Tibial nerve (tissue), 4 donors: ENCODE data around the gene PREX1. TPM values are rescaled to one million over a fixed set of nuclear protein-coding genes. Genes with fewer than 3 reads are reported as not detected.
"Not testable (repeated sequence)": the region's sequence is repeated elsewhere in the genome, so short reads cannot be mapped to it uniquely, and the experiment has no call there.

Experiments used
- DNase-seq, 2 donors: peaks; one replicate each; pipeline ENCODE4 v3.0.0-alpha.2; 2019; ENCODE audit warnings: low spot score in 2 of 2
- H3K27ac ChIP-seq, 4 donors: fragments of 200-600 bp; sonication (generic) in 3 of 4; one replicate each; pipeline ENCODE4 v1.5.1; 2017 to 2019; ENCODE audit warnings: mild to moderate bottlenecking in 1 of 4
- H3K27me3 ChIP-seq, 2 donors: fragments of 200-600 bp; sonication (generic) in 1 of 2; one replicate each; pipeline versions ENCODE4 v1.5.1 to v1.6.0; 2017 to 2019
- H3K36me3 ChIP-seq, 3 donors: fragments of 200-600 bp; sonication (generic); one replicate each; pipeline ENCODE4 v1.5.1; 2018 to 2019
- H3K4me1 ChIP-seq, 4 donors: fragments of 200-600 bp; sonication (generic) in 3 of 4; one replicate each; pipeline ENCODE4 v1.5.1; 2017 to 2019
- H3K4me3 ChIP-seq, 4 donors: fragments of 200-600 bp; sonication (generic) in 3 of 4; one replicate each; pipeline ENCODE4 v1.5.1; 2017 to 2019; ENCODE audit warnings: mild to moderate bottlenecking in 1 of 4, moderate library complexity in 1 of 4
- H3K9me3 ChIP-seq, 4 donors: fragments of 200-600 bp; sonication (generic) in 3 of 4; one replicate each; pipeline ENCODE4 v1.5.1; 2017 to 2019
- EP300 ChIP-seq, 2 donors: sonication (generic); formaldehyde crosslinking; IDR thresholded peaks; one replicate each; pipeline ENCODE4 v1.6.1; 2017; ENCODE audit warnings: antibody characterized with exemption in 2 of 2, mild to moderate bottlenecking in 1 of 2
- POLR2A ChIP-seq, 2 donors: fragments of 450-650 bp; IDR thresholded peaks; one replicate each; pipeline ENCODE4 v1.6.1; 2017; ENCODE audit warnings: antibody characterized with exemption in 2 of 2, mild to moderate bottlenecking in 2 of 2, moderate library complexity in 2 of 2
- WGBS, 2 donors: methylation state at CpG; one replicate each; pipeline ENCODE4 v1.1.5; 2018; 5-methylcytosine and 5-hydroxymethylcytosine counted together
- total RNA-seq, 4 donors: library from RNA; depleted of rRNA; stranded (reverse); fragments of >200 nt; gene quantifications; one replicate each; pipeline ENCODE4 v1.1.0, GENCODE V29; 2016
- TF ChIP-seq, protein P1 (sequence below), 5 experiments: fragments of 200-600 bp in 3 of 5; fragments of 450-650 bp in 2 of 5; sonication (generic) in 3 of 5; IDR thresholded peaks; one replicate each; pipeline ENCODE4 v1.5.1; 2016 to 2019; ENCODE audit warnings: antibody characterized with exemption in 5 of 5, mild to moderate bottlenecking in 3 of 5, moderate library complexity in 2 of 5

Gene PREX1
- total RNA-seq, result 10 to 100 TPM; 30.1 to 50.7 (median 32.5) TPM

DNA sequence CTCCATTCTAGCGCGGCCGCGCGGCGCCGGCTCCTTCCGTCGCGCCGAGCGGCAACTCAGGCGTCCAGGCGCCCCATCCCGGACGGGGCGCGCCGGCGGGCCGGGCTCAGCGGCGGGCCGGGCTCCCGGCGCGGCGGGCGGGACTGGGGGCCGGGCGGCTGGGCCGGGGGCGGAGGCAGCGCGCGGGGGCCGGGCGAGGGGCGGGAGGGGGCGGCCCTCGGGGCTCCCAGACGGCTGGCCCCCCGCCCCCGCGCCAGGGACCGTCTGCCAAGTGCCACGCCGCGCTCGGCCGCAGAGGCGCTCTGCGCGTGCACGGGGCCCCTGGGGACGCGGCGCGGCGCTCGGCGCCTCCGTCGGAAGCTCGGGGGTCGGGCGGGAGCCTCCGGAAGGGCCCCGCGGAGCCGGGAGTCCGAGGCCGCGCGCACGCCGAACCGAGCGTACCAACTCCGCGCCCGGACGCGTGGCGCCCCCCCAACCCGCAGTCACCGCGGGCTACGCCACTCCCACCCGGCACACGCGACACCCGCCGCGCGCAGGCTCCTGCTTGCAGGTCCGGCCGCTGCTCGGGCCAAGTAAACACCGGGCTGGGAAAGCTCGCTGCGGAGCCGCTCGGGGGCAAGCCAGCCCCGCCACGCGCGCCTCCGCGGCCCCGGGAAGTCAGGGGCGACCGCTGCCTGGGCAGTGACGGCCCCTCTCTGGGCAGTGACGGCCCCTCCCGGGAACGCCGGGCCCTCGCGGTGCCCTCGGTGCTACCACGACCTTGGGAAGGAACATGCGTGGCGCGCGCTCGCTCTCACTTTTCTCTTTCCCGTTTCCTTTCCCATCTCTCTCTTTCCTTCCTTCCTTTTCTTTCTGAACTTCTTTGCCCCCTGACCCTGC is at the start of gene PREX1:
TSS of gene PREX1 (minus strand) at position 145 of the 879 bp plus-strand sequence. CDS start at position 6, 139 bp downstream.
- Histone ChIP-seq H3K27ac (peak within 1 kb of the TSS; percentile 35 to 83 (median 72)), H3K4me1 (peaks cover 0 to 68% (median 28%) of the 10 kb centered on the region in 4 donors), H3K9me3 (no peaks in the 10 kb centered on the region), H3K27me3 (no peaks in the 10 kb centered on the region), H3K4me3 (peak within 1 kb of the TSS; percentile 47 to 80 (median 73)), H3K36me3 (no peaks in the 10 kb centered on the region)
- 3 to 4% methylated on average over 20 to 52 of the region's 128 CpGs for WGBS, 2 donors
- TF ChIP-seq, protein P1, sequence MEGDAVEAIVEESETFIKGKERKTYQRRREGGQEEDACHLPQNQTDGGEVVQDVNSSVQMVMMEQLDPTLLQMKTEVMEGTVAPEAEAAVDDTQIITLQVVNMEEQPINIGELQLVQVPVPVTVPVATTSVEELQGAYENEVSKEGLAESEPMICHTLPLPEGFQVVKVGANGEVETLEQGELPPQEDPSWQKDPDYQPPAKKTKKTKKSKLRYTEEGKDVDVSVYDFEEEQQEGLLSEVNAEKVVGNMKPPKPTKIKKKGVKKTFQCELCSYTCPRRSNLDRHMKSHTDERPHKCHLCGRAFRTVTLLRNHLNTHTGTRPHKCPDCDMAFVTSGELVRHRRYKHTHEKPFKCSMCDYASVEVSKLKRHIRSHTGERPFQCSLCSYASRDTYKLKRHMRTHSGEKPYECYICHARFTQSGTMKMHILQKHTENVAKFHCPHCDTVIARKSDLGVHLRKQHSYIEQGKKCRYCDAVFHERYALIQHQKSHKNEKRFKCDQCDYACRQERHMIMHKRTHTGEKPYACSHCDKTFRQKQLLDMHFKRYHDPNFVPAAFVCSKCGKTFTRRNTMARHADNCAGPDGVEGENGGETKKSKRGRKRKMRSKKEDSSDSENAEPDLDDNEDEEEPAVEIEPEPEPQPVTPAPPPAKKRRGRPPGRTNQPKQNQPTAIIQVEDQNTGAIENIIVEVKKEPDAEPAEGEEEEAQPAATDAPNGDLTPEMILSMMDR (IDR thresholded peaks at IDR 0.05), result peak; percentile 5 to 80 (median 32)
- TF ChIP-seq POLR2A (IDR thresholded peaks at IDR 0.05) (peak; percentile 8 to 25), EP300 (IDR thresholded peaks at IDR 0.05) (peak in 1 of 2 donors; percentile 14)
- DNase-seq, result peak; percentile 45 to 48

GRCh38 chr20:48877304-48877703 is 49.5 kb upstream of the PREX1 start:
- 24 to 51% methylated on average over 2 of the region's 2 CpGs for WGBS, 2 donors
- DNase-seq, result peak in 1 of 2 donors; percentile 54
- H3K4me1 ChIP-seq, result peaks cover 0 to 20% (median 2%) of the 10 kb centered on the region in 4 donors
- H3K9me3 ChIP-seq, result no peaks in the 10 kb centered on the region
- H3K4me3 ChIP-seq, result no peak overlapping the region
- peak in 1 of 2 donors; percentile 46 for TF ChIP-seq EP300 (IDR thresholded peaks at IDR 0.05)
- TF ChIP-seq, protein P1 (IDR thresholded peaks at IDR 0.05), result peak in 1 of 5 experiments; percentile 34
- no peak for TF ChIP-seq POLR2A (IDR thresholded peaks at IDR 0.05)
- no peak overlapping the region for H3K27ac ChIP-seq
- no peaks in the 10 kb centered on the region for H3K36me3 ChIP-seq
- no peaks in the 10 kb centered on the region for H3K27me3 ChIP-seq

- peak in 1 of 2 donors; percentile 25 for DNase-seq
- WGBS, 2 donors, result 39 to 53% methylated on average over 5 of the region's 5 CpGs
- H3K36me3 ChIP-seq, result no peaks in the 10 kb centered on the region
- H3K27ac ChIP-seq, result no peak overlapping the region
- no peak overlapping the region for H3K4me3 ChIP-seq
- peaks cover 0 to 21% (median 2%) of the 10 kb centered on the region in 4 donors for H3K4me1 ChIP-seq
- no peaks in the 10 kb centered on the region for H3K9me3 ChIP-seq
- TF ChIP-seq POLR2A (IDR thresholded peaks at IDR 0.05) (no peak), EP300 (IDR thresholded peaks at IDR 0.05) (no peak)
- TF ChIP-seq, protein P1 (IDR thresholded peaks at IDR 0.05), result no peak
- H3K27me3 ChIP-seq, result no peaks in the 10 kb centered on the region
These were observed 48.1 kb upstream of the PREX1 start for GRCh38 chr20:48875914-48876240.

DNA sequence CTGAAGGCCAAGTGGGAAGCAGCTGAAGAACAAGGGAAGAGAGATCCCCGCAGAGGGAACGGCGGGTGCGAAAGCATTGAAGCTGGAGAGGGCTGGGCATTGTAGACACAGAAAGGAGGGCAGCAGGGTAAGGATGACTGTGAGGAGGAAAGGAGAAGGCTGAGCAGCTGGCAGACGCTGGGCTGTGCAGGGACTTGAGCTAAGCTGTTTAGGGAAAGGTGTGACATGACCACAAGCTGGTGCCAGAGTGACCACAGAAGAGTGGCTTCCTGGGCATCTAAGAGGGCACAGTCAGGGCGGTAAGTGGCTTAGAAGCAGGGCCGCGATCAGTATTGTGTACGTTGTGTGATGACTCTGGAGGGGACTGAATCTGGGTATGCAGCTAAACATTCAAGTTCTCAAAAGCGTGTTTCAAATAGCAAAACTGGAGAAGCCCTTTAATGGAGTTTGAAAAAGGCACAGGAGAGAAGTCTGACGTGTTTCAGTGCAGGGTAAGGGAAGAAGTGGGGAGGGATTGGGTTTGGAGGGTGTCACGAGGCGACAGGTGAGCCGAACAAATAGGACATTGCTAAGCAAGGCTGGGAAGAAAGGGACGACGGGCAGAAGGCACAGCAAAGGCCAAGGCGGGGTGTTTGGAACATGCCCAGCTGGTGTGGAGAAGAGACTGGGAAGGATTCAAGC is 47.6 kb upstream of the PREX1 start:
- Histone ChIP-seq H3K4me3 (no peak overlapping the region), H3K36me3 (no peaks in the 10 kb centered on the region), H3K27me3 (no peaks in the 10 kb centered on the region), H3K27ac (no peak overlapping the region), H3K9me3 (no peaks in the 10 kb centered on the region), H3K4me1 (peaks cover 0 to 21% (median 2%) of the 10 kb centered on the region in 4 donors)
- no peak for DNase-seq
- WGBS, 2 donors, result 78% methylated on average over 17 of the region's 17 CpGs
- no peak for TF ChIP-seq EP300 (IDR thresholded peaks at IDR 0.05)
- TF ChIP-seq, protein P1 (IDR thresholded peaks at IDR 0.05), result no peak
- no peak for TF ChIP-seq POLR2A (IDR thresholded peaks at IDR 0.05)

GRCh38 chr20:48869442-48869841 is 41.6 kb upstream of the PREX1 start:
- not testable (repeated sequence) for H3K27me3 ChIP-seq, H3K9me3 ChIP-seq, H3K4me3 ChIP-seq, DNase-seq, H3K27ac ChIP-seq, H3K4me1 ChIP-seq, H3K36me3 ChIP-seq
